Chondrocyte (in vitro differentiated cells): ENCODE measurements around the gene OR4D11. TPM values are rescaled to one million over a fixed set of nuclear protein-coding genes. Genes with fewer than 3 reads are reported as not detected.

ENCODE experiments used
- DNase-seq: peaks from one replicate; pipeline ENCODE4 v3.0.0; 2021; ENCODE audit warnings: mixed read lengths, low spot score
- H3K27ac Mint-ChIP-seq: one replicate; pipeline ENCODE4 v1.8.0; 2021; ENCODE audit warnings: mild to moderate bottlenecking, moderate library complexity, mixed read lengths; ENCODE audit not compliant: unreplicated experiment
- H3K27me3 Mint-ChIP-seq: 2 replicates; pipeline ENCODE4 v1.8.0; 2021; ENCODE audit warnings: low read depth, mixed read lengths
- H3K36me3 Mint-ChIP-seq: 2 replicates; pipeline ENCODE4 v1.8.0; 2021; ENCODE audit warnings: low read depth, mixed read lengths
- H3K4me1 Mint-ChIP-seq: 2 replicates; pipeline ENCODE4 v1.8.0; 2021; ENCODE audit warnings: low read depth, mild to moderate bottlenecking, mixed read lengths
- H3K4me3 Mint-ChIP-seq: one replicate; pipeline ENCODE4 v1.8.0; 2021; ENCODE audit warnings: mild to moderate bottlenecking, moderate library complexity, mixed read lengths; ENCODE audit not compliant: unreplicated experiment
- H3K9me3 Mint-ChIP-seq: 2 replicates; pipeline ENCODE4 v1.8.0; 2021; ENCODE audit warnings: low read depth, mixed read lengths
- CTCF ChIP-seq: fragments of 200-600 bp; sonication (generic); IDR thresholded peaks from 2 replicates; pipeline ENCODE4 v1.5.0; 2021; ENCODE audit warnings: antibody characterized with exemption, mild to moderate bottlenecking, moderate library complexity
- total RNA-seq: library from RNA; stranded (reverse); gene quantifications from 3 replicates; pipeline ENCODE4 v1.2.1, GENCODE V29; 2021

OR4D11 gene
- total RNA-seq, 1 donor from 2014 or later, result not detected

- Mint-ChIP-seq H3K27me3 (no peaks in the 10 kb centered on the region), H3K4me1 (peaks cover 22% of the 10 kb centered on the region), H3K9me3 (no peaks in the 10 kb centered on the region), H3K36me3 (no peaks in the 10 kb centered on the region), H3K27ac (no peak overlapping the region), H3K4me3 (no peak overlapping the region)
- DNase-seq, result no peak
- no peak for TF ChIP-seq CTCF
Measured at GRCh38 chr11:59548309-59548656, 44.9 kb downstream of the OR4D11 start.

GRCh38 chr11:59550368-59550841 is 47.0 kb downstream of the OR4D11 start:
- peak; percentile 80 for TF ChIP-seq CTCF
- Mint-ChIP-seq H3K9me3 (no peaks in the 10 kb centered on the region), H3K27me3 (no peaks in the 10 kb centered on the region), H3K4me3 (peak overlapping the region; percentile 85), H3K27ac (peak overlapping the region; percentile 96), H3K4me1 (peaks cover 24% of the 10 kb centered on the region), H3K36me3 (no peaks in the 10 kb centered on the region)
- peak; percentile 96 for DNase-seq

GRCh38 chr11:59550842-59551658 is 47.7 kb downstream of the OR4D11 start:
- TF ChIP-seq CTCF, result no peak
- no peaks in the 10 kb centered on the region for H3K27me3 Mint-ChIP-seq
- no peak for DNase-seq
- H3K27ac Mint-ChIP-seq, result peak overlapping the region; percentile 96
- H3K36me3 Mint-ChIP-seq, result no peaks in the 10 kb centered on the region
- no peaks in the 10 kb centered on the region for H3K9me3 Mint-ChIP-seq
- H3K4me1 Mint-ChIP-seq, result peaks cover 30% of the 10 kb centered on the region
- peak overlapping the region; percentile 85 for H3K4me3 Mint-ChIP-seq

GRCh38 chr11:59551659-59552521 is 48.5 kb downstream of the OR4D11 start:
- Mint-ChIP-seq H3K4me1 (peaks cover 35% of the 10 kb centered on the region), H3K27ac (peak overlapping the region; percentile 96), H3K27me3 (no peaks in the 10 kb centered on the region), H3K9me3 (no peaks in the 10 kb centered on the region), H3K36me3 (no peaks in the 10 kb centered on the region), H3K4me3 (peak overlapping the region; percentile 85)
- TF ChIP-seq CTCF, result no peak
- no peak for DNase-seq

GRCh38 chr11:59552844-59553243 is 49.5 kb downstream of the OR4D11 start:
- no peak for TF ChIP-seq CTCF
- H3K27ac Mint-ChIP-seq, result peak overlapping the region; percentile 46
- peak overlapping the region; percentile 85 for H3K4me3 Mint-ChIP-seq
- H3K27me3 Mint-ChIP-seq, result no peaks in the 10 kb centered on the region
- H3K36me3 Mint-ChIP-seq, result no peaks in the 10 kb centered on the region
- peaks cover 40% of the 10 kb centered on the region for H3K4me1 Mint-ChIP-seq
- DNase-seq, result no peak
- H3K9me3 Mint-ChIP-seq, result no peaks in the 10 kb centered on the region
